Measurements from ENCODE around the gene MICB. TPM values are rescaled to one million over a fixed set of nuclear protein-coding genes. Genes with fewer than 3 reads are reported as not detected.
"Not testable (repeated sequence)": the region's sequence is repeated elsewhere in the genome, so short reads cannot be mapped to it uniquely, and the experiment has no call there.

The MICB gene
- total RNA-seq, 1 experiment from 2014 or later: 21.7 TPM

- intact Hi-C loops (cut with micrococcal nuclease): no loop called here
- no peak for DNase-seq (ENCODE audit: low read depth, low spot score)
- H3K79me2 ChIP-seq (ENCODE audit: insufficient read depth, low read length): no peaks in the 10 kb centered on the region
- ATAC-seq: no peak
- H3K27me3 ChIP-seq (ENCODE audit: insufficient read depth, low read length): no peaks in the 10 kb centered on the region
- no peak overlapping the region for H3K9ac ChIP-seq (ENCODE audit: low read length)
- H3K4me2 ChIP-seq (ENCODE audit: low read length): no peak overlapping the region
- no peak overlapping the region for H3K4me3 ChIP-seq (replicated peaks in 1 of 2; ENCODE audit: low read depth in 1 of 2, low read length in 2 of 2)
- BruUV-seq (replicated peaks): no TSS peak
- no peak overlapping the region for H3K27ac ChIP-seq (ENCODE audit: low read depth, low read length)
- H3K9me2 ChIP-seq (ENCODE audit: insufficient read depth): no peaks in the 10 kb centered on the region
- POLR2A ChIA-PET: no interaction called here
- RAD21 ChIA-PET (ENCODE audit: low non-redundant PET in 1 of 2, low total read pairs in 2 of 2, uncharacterized antibody in 2 of 2, unreplicated experiment in 2 of 2): no interaction called here
- H4K20me1 ChIP-seq (ENCODE audit: insufficient read depth): no peaks in the 10 kb centered on the region
- no peak overlapping the region for H2AFZ ChIP-seq (ENCODE audit: low read depth, low read length, poor library complexity, severe bottlenecking)
- peaks cover 6 to 10% of the 10 kb centered on the region in 2 experiments for H3K4me1 ChIP-seq (ENCODE audit: control insufficient read depth in 1 of 2, insufficient read depth in 2 of 2, low read length in 2 of 2)
- TF ChIP-seq SIN3A (IDR thresholded peaks at IDR 0.05; ENCODE audit: low read depth): no peak
- no peak for TF ChIP-seq ZNF274 (IDR thresholded peaks at IDR 0.05; ENCODE audit: low read depth, low read length)
- no peak for TF ChIP-seq ZFX (IDR thresholded peaks at IDR 0.05)
- TF ChIP-seq CEBPB (IDR thresholded peaks at IDR 0.05; ENCODE audit: low read depth): no peak
- CTCF ChIA-PET: no interaction called here
- no peaks in the 10 kb centered on the region for H3K9me3 ChIP-seq (ENCODE audit: control insufficient read depth in 1 of 2, insufficient read depth in 1 of 2, low read depth in 1 of 2, low read length in 2 of 2)
- no peaks in the 10 kb centered on the region for H3K36me3 ChIP-seq (ENCODE audit: control insufficient read depth in 1 of 2, insufficient read depth in 2 of 2, low read length in 2 of 2)
These were observed 14.6 kb upstream of the MICB start for GRCh38 chr6:31483392-31483791.

- Histone ChIP-seq H3K9ac (ENCODE audit: low read length) (no peak overlapping the region), H3K9me3 (ENCODE audit: control insufficient read depth in 1 of 2, insufficient read depth in 1 of 2, low read depth in 1 of 2, low read length in 2 of 2) (no peaks in the 10 kb centered on the region), H3K79me2 (ENCODE audit: insufficient read depth, low read length) (no peaks in the 10 kb centered on the region), H3K4me1 (ENCODE audit: control insufficient read depth in 1 of 2, insufficient read depth in 2 of 2, low read length in 2 of 2) (peaks cover 6 to 10% of the 10 kb centered on the region in 2 experiments), H3K4me3 (replicated peaks in 1 of 2; ENCODE audit: low read depth in 1 of 2, low read length in 2 of 2) (no peak overlapping the region), H2AFZ (ENCODE audit: low read depth, low read length, poor library complexity, severe bottlenecking) (no peak overlapping the region), H3K36me3 (ENCODE audit: control insufficient read depth in 1 of 2, insufficient read depth in 2 of 2, low read length in 2 of 2) (no peaks in the 10 kb centered on the region), H3K27ac (ENCODE audit: low read depth, low read length) (no peak overlapping the region), H3K9me2 (ENCODE audit: insufficient read depth) (no peaks in the 10 kb centered on the region), H3K27me3 (ENCODE audit: insufficient read depth, low read length) (no peaks in the 10 kb centered on the region), H4K20me1 (ENCODE audit: insufficient read depth) (no peaks in the 10 kb centered on the region), H3K4me2 (ENCODE audit: low read length) (peak overlapping the region; percentile 11)
- no peak for DNase-seq (ENCODE audit: low read depth, low spot score)
- 0 out of 2 replicates have a peak, but pooled peaks have one; percentile 12 for TF ChIP-seq FOSL1 (IDR thresholded peaks at IDR 0.05; ENCODE audit: low read depth)
- no peak for TF ChIP-seq TCF7L2 (IDR thresholded peaks at IDR 0.05; ENCODE audit: borderline replicate concordance, extremely low read depth, insufficient read depth, insufficient read length)
- TF ChIP-seq ZBTB33 (IDR thresholded peaks at IDR 0.05; ENCODE audit: extremely low read depth, insufficient replicate concordance, low read length): no peak
- CTCF ChIA-PET: no interaction called here
- intact Hi-C loops (cut with micrococcal nuclease): no loop called here
- POLR2A ChIA-PET: no interaction called here
- no TSS peak for BruUV-seq (replicated peaks)
- no peak for ATAC-seq
- RAD21 ChIA-PET (ENCODE audit: low non-redundant PET in 1 of 2, low total read pairs in 2 of 2, uncharacterized antibody in 2 of 2, unreplicated experiment in 2 of 2): no interaction called here
These were observed 12.9 kb upstream of the MICB start for GRCh38 chr6:31485055-31485454.

GRCh38 chr6:31486065-31486837 lies 11.7 kb upstream of the MICB start:
- POLR2A ChIA-PET; H3K4me2 ChIP-seq (ENCODE audit: low read length); H3K4me3 ChIP-seq (replicated peaks in 1 of 2; ENCODE audit: low read depth in 1 of 2, low read length in 2 of 2); H3K79me2 ChIP-seq (ENCODE audit: insufficient read depth, low read length); H3K9me3 ChIP-seq (ENCODE audit: control insufficient read depth in 1 of 2, insufficient read depth in 1 of 2, low read depth in 1 of 2, low read length in 2 of 2); intact Hi-C loops (cut with micrococcal nuclease); H3K4me1 ChIP-seq (ENCODE audit: control insufficient read depth in 1 of 2, insufficient read depth in 2 of 2, low read length in 2 of 2); H3K27me3 ChIP-seq (ENCODE audit: insufficient read depth, low read length); H4K20me1 ChIP-seq (ENCODE audit: insufficient read depth); H3K27ac ChIP-seq (ENCODE audit: low read depth, low read length); H3K36me3 ChIP-seq (ENCODE audit: control insufficient read depth in 1 of 2, insufficient read depth in 2 of 2, low read length in 2 of 2); RAD21 ChIA-PET (ENCODE audit: low non-redundant PET in 1 of 2, low total read pairs in 2 of 2, uncharacterized antibody in 2 of 2, unreplicated experiment in 2 of 2); H3K9me2 ChIP-seq (ENCODE audit: insufficient read depth); BruUV-seq (replicated peaks); DNase-seq (ENCODE audit: low read depth, low spot score); H3K9ac ChIP-seq (ENCODE audit: low read length); H2AFZ ChIP-seq (ENCODE audit: low read depth, low read length, poor library complexity, severe bottlenecking): not testable (repeated sequence)
- CTCF ChIA-PET: interaction anchor here (1.1 kb wide), 1 partner anchor 96 kb away, joined by 3 read pairs; no protein-coding TSS in a partner anchor
- ATAC-seq: peak; percentile 79

All from HCT116 (cell line).